ENCODE data around the gene PDAP1.
"Not testable (repeated sequence)": the region's sequence is repeated elsewhere in the genome, so short reads cannot be mapped to it uniquely, and the experiment has no call there.

Gene PDAP1

GRCh38 chr7:99362801-99363200 is 45.6 kb downstream of the PDAP1 start:
- no peak for FAIRE-seq
- no peak for TF ChIP-seq CTCF (IDR thresholded peaks at IDR 0.05; ENCODE audit: insufficient read depth, missing control alignments)
- DNase-seq (ENCODE audit: insufficient read length, low spot score), result no peak

GRCh38 chr7:99359465-99360154 is 48.8 kb downstream of the PDAP1 start:
- DNase-seq (ENCODE audit: insufficient read length, low spot score) (no peak), FAIRE-seq (no peak)
- no peak for TF ChIP-seq CTCF (IDR thresholded peaks at IDR 0.05; ENCODE audit: insufficient read depth, missing control alignments)

- not testable (repeated sequence) for DNase-seq (ENCODE audit: insufficient read length, low spot score); FAIRE-seq
Observed at GRCh38 chr7:99358521-99358920, 49.9 kb downstream of the PDAP1 start.

GRCh38 chr7:99357701-99358490 is 50.5 kb downstream of the PDAP1 start:
- DNase-seq (ENCODE audit: insufficient read length, low spot score) (no peak), FAIRE-seq (no peak)
- TF ChIP-seq CTCF (IDR thresholded peaks at IDR 0.05; ENCODE audit: insufficient read depth, missing control alignments), result no peak

GRCh38 chr7:99355098-99355497 is 53.3 kb downstream of the PDAP1 start:
- no peak for TF ChIP-seq CTCF (IDR thresholded peaks at IDR 0.05; ENCODE audit: insufficient read depth, missing control alignments)
- no peak for FAIRE-seq
- no peak for DNase-seq (ENCODE audit: insufficient read length, low spot score)

GRCh38 chr7:99352247-99352646 is 56.1 kb downstream of the PDAP1 start:
- FAIRE-seq (no peak), DNase-seq (ENCODE audit: insufficient read length, low spot score) (no peak)
- no peak for TF ChIP-seq CTCF (IDR thresholded peaks at IDR 0.05; ENCODE audit: insufficient read depth, missing control alignments)

- DNase-seq (ENCODE audit: insufficient read length, low spot score); FAIRE-seq: not testable (repeated sequence)
Observed at GRCh38 chr7:99350641-99351040, 57.8 kb downstream of the PDAP1 start.
